ENCODE data around the gene GGT7. TPM values are rescaled to one million over a fixed set of nuclear protein-coding genes. Genes with fewer than 3 reads are reported as not detected.
"Not testable (repeated sequence)": the region's sequence is repeated elsewhere in the genome, so short reads cannot be mapped to it uniquely, and the experiment has no call there.

The GGT7 gene
- total and polyA plus RNA-seq, 2 of the 4 experiments (the other 2 are of a cell fraction) = 3.4 to 25.9 TPM

- H3K18ac ChIP-seq (ENCODE audit: low read depth, low read length); H3K9me3 ChIP-seq (ENCODE audit: control insufficient read depth, insufficient read depth, low read length); H2BK120ac ChIP-seq (ENCODE audit: low read depth, low read length); H4K5ac ChIP-seq (ENCODE audit: low read depth, low read length); H3K14ac ChIP-seq (replicated peaks; ENCODE audit: low read depth, low read length); DNase-seq; H2BK5ac ChIP-seq (ENCODE audit: low read depth, low read length, poor library complexity, severe bottlenecking); H3K9me1 ChIP-seq (ENCODE audit: insufficient read depth, low read length); H3K4me2 ChIP-seq (ENCODE audit: low read depth, low read length); H3K23ac ChIP-seq (ENCODE audit: low read depth, low read length); H3K27ac ChIP-seq (ENCODE audit: insufficient read depth, low read length); BruUV-seq (replicated peaks); H2BK15ac ChIP-seq (ENCODE audit: low read depth, low read length); H3K56ac ChIP-seq (ENCODE audit: extremely low read depth, insufficient read depth, low read length); H2BK20ac ChIP-seq (ENCODE audit: low read depth, low read length); in situ Hi-C loops (cut with MboI; ENCODE audit: low sequenced_read_pairs); H3K4me3 ChIP-seq (ENCODE audit: insufficient read depth, low read depth, low read length); H2AK9ac ChIP-seq (replicated peaks; ENCODE audit: low read depth, low read length, poor library complexity); H3K36me3 ChIP-seq (ENCODE audit: control insufficient read depth, insufficient read depth, low read length); H3K4ac ChIP-seq (ENCODE audit: low read depth, low read length); H3K4me1 ChIP-seq (ENCODE audit: control insufficient read depth, insufficient read depth, low read length); H4K8ac ChIP-seq (ENCODE audit: low read depth in 2 of 2, low read length in 2 of 2); CTCF ChIA-PET; intact Hi-C loops (cut with micrococcal nuclease); ATAC-seq (ENCODE audit: low read depth); dilution Hi-C loops (cut with HindIII; ENCODE audit: low sequenced_read_pairs, unreplicated experiment); H2AK5ac ChIP-seq (ENCODE audit: low read depth, low read length); H3K9ac ChIP-seq (ENCODE audit: low read depth, low read length); H2AFZ ChIP-seq (replicated peaks; ENCODE audit: low read length, poor library complexity); H3K27me3 ChIP-seq (ENCODE audit: control insufficient read depth, insufficient read depth, low read length); H4K91ac ChIP-seq (ENCODE audit: insufficient read depth, low read depth, low read length): not testable (repeated sequence)
- POLR2A ChIA-PET (ENCODE audit: unreplicated experiment) = interaction anchor here (0.6 kb wide), 1 partner anchor 104 kb away, joined by 6 read pairs; the partner anchor contains the start of gene TP53INP2
- WGBS, 2 experiments (ENCODE audit: extremely low coverage in 2 of 2, insufficient read length in 1 of 2) = 83% methylated on average over 2 of the region's 8 CpGs; no CpG with 5 or more reads in 1 of the 2 experiments
- H4K20me1 ChIP-seq (ENCODE audit: insufficient read depth, low read length) = peaks cover 69% of the 10 kb centered on the region
- H3K79me1 ChIP-seq (ENCODE audit: low read depth in 1 of 2, low read length in 2 of 2) = peaks cover 19 to 82% of the 10 kb centered on the region in 2 experiments
These were observed 64.7 kb downstream of the GGT7 start for GRCh38 chr20:34807944-34808465.
